Mammary epithelial cell (primary cell): Measurements from ENCODE around the gene RXRA.

Source experiments
- CTCF ChIP-seq, 2 donors: IDR thresholded peaks in 1 of 2; conservative IDR thresholded peaks in 1 of 2; 2 replicates each; pipeline ENCODE4 v1.5.1; 2011 to 2012; ENCODE audit warnings: inconsistent platforms in 2 of 2, low read length in 2 of 2, mild to moderate bottlenecking in 2 of 2, control low read depth in 1 of 2, low read depth in 1 of 2; ENCODE audit not compliant: insufficient read depth in 1 of 2; ENCODE audit errors: extremely low read depth in 1 of 2
- EZH2 ChIP-seq: IDR thresholded peaks from 2 replicates; pipeline ENCODE4 v1.6.1; 2012; ENCODE audit warnings: low read length, inconsistent platforms, borderline replicate concordance

- TF ChIP-seq CTCF (conservative IDR thresholded peaks at IDR 0.05 in 1 of 2, IDR thresholded peaks at IDR 0.05 in 1 of 2; ENCODE audit: extremely low read depth in 1 of 2, insufficient read depth in 1 of 2, low read depth in 1 of 2, low read length in 2 of 2) (no peak), EZH2 (no peak)
Observed at GRCh38 chr9:134321531-134321930, 4.7 kb upstream of the RXRA start.
